ENCODE data around the gene AHCYL1. TPM values are rescaled to one million over a fixed set of nuclear protein-coding genes. Genes with fewer than 3 reads are reported as not detected.

The AHCYL1 gene
- total and polyA plus RNA-seq, 7 donors: 42.6 to 76.7 (median 58.2) TPM

DNA sequence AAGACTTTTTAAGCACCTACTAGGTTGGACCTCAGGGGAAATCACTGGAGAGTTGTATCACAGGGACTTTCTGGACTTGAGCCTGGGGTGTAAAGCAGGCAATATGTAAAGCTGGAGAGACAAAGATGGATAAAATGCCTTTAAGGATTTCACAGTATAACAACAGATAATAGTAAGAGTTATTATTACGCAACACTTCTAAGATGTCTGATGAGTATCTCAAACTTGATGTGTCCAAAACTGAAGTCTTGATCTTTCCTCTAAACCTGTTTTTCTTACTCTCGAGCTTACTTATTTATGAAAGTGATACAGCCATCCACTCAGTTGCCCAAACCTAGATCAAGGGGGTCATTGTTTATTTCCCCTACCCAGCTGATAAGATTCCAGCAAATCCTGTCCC lies 47.8 kb downstream of the AHCYL1 start:
- Histone ChIP-seq H3K27ac (no peak overlapping the region), H3K36me3 (peaks cover 0 to 10% (median 0%) of the 10 kb centered on the region in 4 donors), H3K27me3 (no peaks in the 10 kb centered on the region), H3K9me3 (no peaks in the 10 kb centered on the region), H3K4me1 (peaks cover 0 to 32% (median 17%) of the 10 kb centered on the region in 4 donors), H3K4me3 (no peak overlapping the region)
- intact Hi-C loops (cut with DNase I): loop anchor here (10.0 kb wide), 1 partner anchor 1412 kb away; the partner anchor contains the start of genes ATP5PB and WDR77
- 97% methylated on average over 2 of the region's 2 CpGs for WGBS, 2 donors
- TF ChIP-seq EP300 (IDR thresholded peaks at IDR 0.05) (no peak), POLR2A (IDR thresholded peaks at IDR 0.05) (no peak)
- TF ChIP-seq, protein P1, sequence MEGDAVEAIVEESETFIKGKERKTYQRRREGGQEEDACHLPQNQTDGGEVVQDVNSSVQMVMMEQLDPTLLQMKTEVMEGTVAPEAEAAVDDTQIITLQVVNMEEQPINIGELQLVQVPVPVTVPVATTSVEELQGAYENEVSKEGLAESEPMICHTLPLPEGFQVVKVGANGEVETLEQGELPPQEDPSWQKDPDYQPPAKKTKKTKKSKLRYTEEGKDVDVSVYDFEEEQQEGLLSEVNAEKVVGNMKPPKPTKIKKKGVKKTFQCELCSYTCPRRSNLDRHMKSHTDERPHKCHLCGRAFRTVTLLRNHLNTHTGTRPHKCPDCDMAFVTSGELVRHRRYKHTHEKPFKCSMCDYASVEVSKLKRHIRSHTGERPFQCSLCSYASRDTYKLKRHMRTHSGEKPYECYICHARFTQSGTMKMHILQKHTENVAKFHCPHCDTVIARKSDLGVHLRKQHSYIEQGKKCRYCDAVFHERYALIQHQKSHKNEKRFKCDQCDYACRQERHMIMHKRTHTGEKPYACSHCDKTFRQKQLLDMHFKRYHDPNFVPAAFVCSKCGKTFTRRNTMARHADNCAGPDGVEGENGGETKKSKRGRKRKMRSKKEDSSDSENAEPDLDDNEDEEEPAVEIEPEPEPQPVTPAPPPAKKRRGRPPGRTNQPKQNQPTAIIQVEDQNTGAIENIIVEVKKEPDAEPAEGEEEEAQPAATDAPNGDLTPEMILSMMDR (IDR thresholded peaks at IDR 0.05): no peak
- DNase-seq: no peak

DNA sequence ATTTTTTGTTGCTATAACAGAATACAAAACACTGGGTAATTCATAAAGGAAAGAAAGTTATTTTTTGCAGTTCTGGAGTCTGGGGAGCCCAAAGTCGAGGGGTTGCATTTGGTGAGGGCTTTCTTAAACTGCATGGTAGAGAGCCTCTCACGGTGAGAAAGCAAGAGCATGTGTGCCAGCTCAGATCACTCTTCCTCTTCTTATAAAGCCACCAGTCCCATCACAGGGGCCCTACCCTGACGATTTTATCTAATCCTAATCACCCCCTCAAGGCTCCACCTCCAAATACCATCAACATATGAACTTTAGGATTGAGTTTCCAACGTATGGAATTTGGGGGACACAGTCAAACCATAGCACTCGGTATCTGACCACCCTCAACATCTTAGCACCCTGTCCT lies 48.9 kb downstream of the AHCYL1 start:
- intact Hi-C loops (cut with DNase I): loop anchor here (10.0 kb wide), 1 partner anchor 1411 kb away; the partner anchor contains the start of genes ATP5PB and WDR77
- Histone ChIP-seq H3K27me3 (no peaks in the 10 kb centered on the region), H3K36me3 (peaks cover 3 to 21% (median 4%) of the 10 kb centered on the region in 4 donors), H3K9me3 (no peaks in the 10 kb centered on the region), H3K4me3 (no peak overlapping the region), H3K4me1 (peaks cover 0 to 35% (median 17%) of the 10 kb centered on the region in 4 donors), H3K27ac (no peak overlapping the region)
- DNase-seq: no peak
- WGBS, 2 donors: 86 to 91% methylated on average over 5 of the region's 5 CpGs
- TF ChIP-seq POLR2AphosphoS5 (IDR thresholded peaks at IDR 0.05) (no peak), EP300 (IDR thresholded peaks at IDR 0.05) (no peak), POLR2A (IDR thresholded peaks at IDR 0.05) (no peak)
- TF ChIP-seq, protein P1 (IDR thresholded peaks at IDR 0.05): no peak

DNA sequence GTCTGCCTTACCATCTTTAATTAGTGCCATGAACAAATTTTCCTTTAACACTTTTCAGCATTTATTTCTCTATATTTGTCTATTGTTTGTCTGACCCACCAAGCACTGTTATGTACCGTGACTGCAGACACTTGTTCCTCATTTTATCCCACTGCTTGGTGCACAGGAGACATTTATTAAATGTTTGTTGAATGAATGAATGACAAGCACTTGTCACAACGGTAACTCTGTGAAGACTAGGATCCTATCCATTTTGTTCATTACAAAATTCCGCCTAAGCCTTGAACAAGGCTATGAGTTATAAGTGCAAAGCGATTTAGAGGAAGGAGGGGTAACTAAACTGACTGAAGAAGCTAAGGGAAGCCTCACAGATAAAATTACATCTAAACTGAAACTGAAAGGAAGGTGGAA lies 49.5 kb downstream of the AHCYL1 start:
- no peaks in the 10 kb centered on the region for H3K27me3 ChIP-seq
- H3K27ac ChIP-seq: peak overlapping the region; percentile 92 to 95 (median 92)
- peaks cover 3 to 27% (median 11%) of the 10 kb centered on the region in 4 donors for H3K36me3 ChIP-seq
- H3K4me3 ChIP-seq: peak overlapping the region; percentile 89 to 98 (median 94)
- 53 to 71% methylated on average over 4 of the region's 4 CpGs for WGBS, 2 donors
- intact Hi-C loops (cut with DNase I): loop anchor here (2.0 to 10.0 kb wide), 2 partner anchors 49 to 1411 kb away; partner anchors contain the start of genes AHCYL1, ATP5PB and WDR77
- TF ChIP-seq EP300 (IDR thresholded peaks at IDR 0.05): no peak
- no peak for TF ChIP-seq POLR2A (IDR thresholded peaks at IDR 0.05)
- no peak for TF ChIP-seq POLR2AphosphoS5 (IDR thresholded peaks at IDR 0.05)
- TF ChIP-seq, protein P1 (IDR thresholded peaks at IDR 0.05): no peak
- H3K4me1 ChIP-seq: peaks cover 0 to 35% (median 17%) of the 10 kb centered on the region in 4 donors
- no peaks in the 10 kb centered on the region for H3K9me3 ChIP-seq
- no peak for DNase-seq

DNA sequence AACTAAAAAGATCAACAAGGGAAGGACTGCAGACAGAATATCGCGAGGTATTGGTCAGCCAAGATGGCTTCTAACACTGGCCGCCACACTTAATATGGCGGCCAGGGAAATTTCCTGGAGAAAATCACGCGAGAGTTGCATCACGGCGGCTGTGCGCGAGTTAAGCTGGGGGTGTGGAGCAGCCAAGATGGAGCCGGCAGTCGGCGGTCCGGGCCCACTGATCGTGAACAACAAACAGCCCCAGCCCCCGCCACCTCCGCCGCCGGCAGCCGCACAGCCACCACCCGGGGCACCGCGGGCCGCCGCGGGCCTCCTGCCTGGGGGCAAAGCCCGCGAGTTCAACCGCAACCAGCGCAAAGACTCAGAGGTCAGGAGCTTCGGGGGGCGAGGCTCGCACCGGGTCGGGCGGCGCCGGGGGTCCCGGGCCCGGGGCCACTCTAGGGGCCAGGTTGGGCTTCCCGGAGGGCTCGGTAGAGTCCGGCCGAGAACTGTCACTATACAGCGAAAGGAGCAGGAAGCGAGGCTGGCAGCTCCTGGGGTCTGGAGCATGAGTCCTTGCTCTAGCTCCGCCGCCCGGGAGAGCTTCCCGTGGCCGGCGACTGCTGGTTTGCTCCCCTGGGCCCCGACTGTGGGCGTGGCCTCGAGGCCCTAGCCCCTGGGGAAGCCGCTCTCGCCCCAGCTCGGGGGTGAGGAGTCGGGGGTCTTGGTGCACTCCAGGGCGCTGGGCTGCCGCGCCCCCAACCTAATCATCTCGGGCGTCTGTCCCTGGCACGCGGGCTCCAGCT lies 50.1 kb downstream of the AHCYL1 start, which contains the start of gene STRIP1:
Gene STRIP1, plus strand, starts transcription at position 174 of the 785 bp plus-strand sequence. Its CDS starts 14 bp downstream, at position 188.
- DNase-seq: peak; percentile 96
- H3K4me3 ChIP-seq: peak within 1 kb of the TSS; percentile 89 to 98 (median 94)
- H3K9me3 ChIP-seq: no peaks in the 10 kb centered on the region
- H3K4me1 ChIP-seq: peaks cover 0 to 34% (median 15%) of the 10 kb centered on the region in 4 donors
- H3K27ac ChIP-seq: peak within 1 kb of the TSS; percentile 92 to 95 (median 92)
- 0% methylated on average over 66 of the region's 66 CpGs for WGBS, 2 donors
- peak; percentile 75 to 83 (median 82) for TF ChIP-seq POLR2AphosphoS5 (IDR thresholded peaks at IDR 0.05)
- TF ChIP-seq EP300 (IDR thresholded peaks at IDR 0.05): no peak
- TF ChIP-seq, protein P1 (IDR thresholded peaks at IDR 0.05): no peak
- intact Hi-C loops (cut with DNase I): loop anchor here (2.0 to 10.0 kb wide), 2 partner anchors 50 to 1410 kb away; partner anchors contain the start of genes AHCYL1, ATP5PB and WDR77
- peaks cover 6 to 33% (median 17%) of the 10 kb centered on the region in 4 donors for H3K36me3 ChIP-seq
- H3K27me3 ChIP-seq: no peaks in the 10 kb centered on the region

Measured in sigmoid colon (tissue), 7 donors.